RCC 7860 (cell line): Measurements from ENCODE around the gene LOXHD1.

Experiments used
- DNase-seq: peaks from one replicate; pipeline ENCODE4 v3.0.0-alpha.2; 2015; ENCODE audit warnings: low spot score
- FAIRE-seq: peaks from 2 replicates; lab custom pipeline; 2012; peaks lifted over from hg19 to GRCh38; lab: Jason Lieb, UNC

LOXHD1 gene

GRCh38 chr18:46577546-46577945, 79.5 kb downstream of the LOXHD1 start:
- no peak for DNase-seq
- FAIRE-seq: no peak

DNA sequence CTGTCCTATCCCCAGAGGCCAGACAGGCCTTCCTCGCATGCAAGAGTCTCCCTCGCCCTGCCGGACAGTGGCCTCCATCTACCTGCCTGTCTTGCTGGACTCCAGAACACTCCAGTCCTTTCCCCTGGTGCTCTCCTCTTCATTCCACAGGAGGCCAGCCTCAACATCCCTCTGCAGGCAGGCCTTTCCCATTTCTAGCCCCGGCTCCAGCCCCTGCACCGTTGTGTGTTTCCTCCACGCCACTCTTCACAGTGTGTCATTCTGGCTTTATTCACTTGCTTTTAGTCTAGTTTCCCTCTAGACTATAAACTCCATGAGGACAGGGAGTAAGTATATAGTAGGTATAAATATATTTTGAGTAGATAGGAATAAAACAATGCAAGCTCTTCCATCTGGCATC, 81.2 kb downstream of the LOXHD1 start:
- DNase-seq: no peak
- no peak for FAIRE-seq

DNA sequence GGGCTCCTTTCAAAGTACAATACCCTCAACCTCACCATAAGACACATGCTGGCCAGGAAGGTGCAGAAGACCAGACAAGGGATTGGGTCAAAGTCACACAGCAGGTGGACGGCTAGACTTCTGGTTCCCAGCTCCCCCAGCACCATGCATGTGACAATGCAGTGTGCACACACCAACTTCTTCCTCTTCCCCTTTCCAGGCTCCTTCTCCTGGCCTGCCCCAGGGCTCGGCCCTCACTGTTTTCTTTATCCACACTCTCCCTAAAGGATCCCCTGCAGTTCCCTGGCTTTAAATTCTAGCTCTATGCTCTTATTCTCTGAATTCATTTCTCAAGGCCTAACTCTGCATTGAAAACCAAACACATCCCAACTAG, 82.3 kb downstream of the LOXHD1 start:
- no peak for DNase-seq
- FAIRE-seq: no peak

GRCh38 chr18:46574000-46574742, 82.8 kb downstream of the LOXHD1 start:
- no peak for DNase-seq
- FAIRE-seq: no peak

GRCh38 chr18:46573156-46573555, 83.9 kb downstream of the LOXHD1 start:
- DNase-seq: no peak
- FAIRE-seq: no peak

DNA sequence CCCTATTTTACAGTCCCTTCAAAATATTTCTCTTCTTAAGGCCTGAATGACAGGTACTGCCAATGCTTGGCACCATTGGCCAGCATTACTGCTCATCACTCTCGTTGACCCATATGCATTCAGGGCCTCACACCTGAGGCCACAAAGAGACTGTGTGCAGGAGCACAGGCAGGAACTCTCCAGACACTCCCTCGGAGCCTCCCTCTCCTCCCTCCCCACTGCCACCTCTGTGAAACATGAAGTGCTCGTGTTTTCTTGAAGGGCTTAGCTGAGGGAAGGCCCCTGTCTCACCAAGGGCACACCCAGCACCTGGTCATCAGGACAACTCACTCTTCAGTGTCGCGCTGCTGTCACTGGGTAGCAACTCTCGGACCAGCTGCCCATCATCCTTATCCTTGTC, 85.3 kb downstream of the LOXHD1 start:
- no peak for DNase-seq
- FAIRE-seq: no peak

- no peak for FAIRE-seq
Measured at GRCh38 chr18:46570666-46571065, 86.4 kb downstream of the LOXHD1 start.

GRCh38 chr18:46570134-46570533, 86.9 kb downstream of the LOXHD1 start:
- FAIRE-seq: no peak
- DNase-seq: no peak

More at GRCh38 chr18:46570666-46571065, 86.4 kb downstream of the LOXHD1 start:
- no peak for DNase-seq

GRCh38 chr18:46569211-46569610, 87.8 kb downstream of the LOXHD1 start:
- DNase-seq: no peak
- FAIRE-seq: no peak

DNA sequence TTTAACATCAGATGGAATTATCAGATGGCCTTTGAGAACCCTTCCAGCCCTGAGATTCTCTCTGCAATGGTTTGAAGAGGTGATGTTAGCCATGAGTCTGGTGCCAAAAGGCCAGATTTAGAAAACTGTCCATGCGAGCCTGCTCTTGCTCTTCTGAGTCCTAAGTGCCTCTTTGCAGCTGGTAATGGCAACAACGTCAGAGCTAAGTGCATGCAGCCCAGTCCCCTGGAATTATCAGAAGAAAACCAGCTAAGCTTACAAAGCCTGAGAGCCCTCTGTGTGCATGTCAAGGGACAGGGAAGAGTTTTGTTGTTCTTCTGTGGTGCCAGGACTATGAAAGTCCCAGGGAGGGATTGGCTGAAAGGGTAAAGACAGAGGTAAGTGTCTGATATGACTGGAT, 89.8 kb downstream of the LOXHD1 start:
- DNase-seq (no peak), FAIRE-seq (no peak)

DNA sequence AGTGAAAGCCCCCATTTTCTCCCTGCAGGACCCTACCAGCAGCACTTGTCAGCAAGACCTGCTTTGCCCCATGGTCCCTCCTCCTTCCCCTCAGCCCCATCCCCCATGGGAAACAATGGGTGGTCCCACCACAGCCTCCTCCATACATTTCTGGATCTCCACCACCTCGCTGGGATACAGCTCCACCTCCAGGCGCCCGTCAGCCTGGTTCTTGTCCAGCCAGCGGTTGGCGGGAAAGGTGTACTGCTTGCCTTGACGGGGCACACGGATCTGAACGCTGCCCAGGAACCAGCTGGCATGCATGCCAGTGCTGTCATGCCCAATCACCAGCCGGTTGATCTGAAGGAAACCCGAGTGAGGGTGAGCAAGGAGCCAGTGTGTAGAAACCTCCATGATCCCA, 90.9 kb downstream of the LOXHD1 start:
- DNase-seq (no peak), FAIRE-seq (no peak)

DNA sequence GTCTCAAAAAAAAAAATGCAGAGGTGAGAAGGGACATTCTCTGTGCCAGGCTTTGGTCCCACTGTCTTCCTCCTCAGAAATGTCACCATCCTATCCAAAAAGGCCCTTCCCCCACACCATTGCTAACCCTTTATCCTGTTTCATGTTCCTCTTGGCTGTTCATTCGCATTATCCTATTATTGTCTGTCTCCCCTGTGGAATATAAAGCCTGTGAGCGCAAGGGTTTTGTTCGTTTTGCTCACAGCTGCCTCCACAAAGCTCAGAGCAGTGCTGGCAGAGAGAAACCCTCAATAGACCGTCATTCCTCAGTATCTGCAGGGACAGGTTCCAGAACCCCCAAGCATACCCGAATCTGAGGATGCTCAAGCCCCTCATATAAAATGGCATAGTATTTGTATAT, 91.8 kb downstream of the LOXHD1 start:
- DNase-seq: no peak
- FAIRE-seq: no peak

DNA sequence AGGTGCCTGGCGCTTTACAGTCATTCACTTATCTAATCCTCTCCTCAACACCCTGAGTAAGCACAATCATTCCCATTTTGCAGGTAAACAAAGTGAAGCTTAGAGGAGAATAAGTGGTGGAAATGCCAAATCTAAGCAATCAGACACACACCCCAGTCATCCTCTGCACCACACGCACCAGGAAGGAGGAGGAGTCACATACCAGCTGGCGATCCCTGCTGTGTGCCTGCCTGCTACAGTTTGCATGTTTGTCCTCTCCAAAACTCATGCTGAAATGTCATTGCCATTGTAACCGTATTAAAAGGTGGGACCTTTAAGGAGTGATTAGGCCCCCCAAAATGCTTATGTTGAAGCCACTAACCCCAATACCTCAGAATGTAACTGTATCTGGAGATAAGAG, 93.7 kb downstream of the LOXHD1 start:
- DNase-seq (no peak), FAIRE-seq (no peak)

DNA sequence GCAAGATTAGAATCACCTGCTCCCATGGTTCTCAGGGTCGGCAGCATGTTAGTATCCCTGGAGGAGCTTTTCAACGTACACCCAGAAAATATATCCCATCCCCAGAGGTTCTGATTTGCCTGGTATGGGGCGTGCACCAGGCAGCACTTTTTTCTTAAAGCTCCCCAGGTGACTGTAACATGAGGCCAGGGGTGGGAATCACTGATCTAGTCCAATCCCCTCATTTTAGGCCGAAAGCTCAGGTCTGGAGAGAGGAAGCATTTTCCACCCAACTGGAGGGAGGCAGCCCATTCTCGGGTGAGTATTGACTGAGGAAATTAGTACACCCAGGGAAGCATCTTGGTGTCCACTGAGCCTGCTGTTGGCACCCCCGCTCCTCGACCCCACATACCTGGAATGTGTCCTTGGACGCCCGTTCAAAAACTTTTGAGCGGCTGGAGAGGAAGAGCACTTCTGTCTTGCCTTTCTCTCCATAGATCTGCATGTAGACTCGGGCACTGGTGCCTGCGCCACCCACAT, 94.3 kb downstream of the LOXHD1 start:
- no peak for FAIRE-seq
- no peak for DNase-seq

GRCh38 chr18:46560671-46561045, 96.4 kb downstream of the LOXHD1 start:
- DNase-seq (no peak), FAIRE-seq (no peak)

DNA sequence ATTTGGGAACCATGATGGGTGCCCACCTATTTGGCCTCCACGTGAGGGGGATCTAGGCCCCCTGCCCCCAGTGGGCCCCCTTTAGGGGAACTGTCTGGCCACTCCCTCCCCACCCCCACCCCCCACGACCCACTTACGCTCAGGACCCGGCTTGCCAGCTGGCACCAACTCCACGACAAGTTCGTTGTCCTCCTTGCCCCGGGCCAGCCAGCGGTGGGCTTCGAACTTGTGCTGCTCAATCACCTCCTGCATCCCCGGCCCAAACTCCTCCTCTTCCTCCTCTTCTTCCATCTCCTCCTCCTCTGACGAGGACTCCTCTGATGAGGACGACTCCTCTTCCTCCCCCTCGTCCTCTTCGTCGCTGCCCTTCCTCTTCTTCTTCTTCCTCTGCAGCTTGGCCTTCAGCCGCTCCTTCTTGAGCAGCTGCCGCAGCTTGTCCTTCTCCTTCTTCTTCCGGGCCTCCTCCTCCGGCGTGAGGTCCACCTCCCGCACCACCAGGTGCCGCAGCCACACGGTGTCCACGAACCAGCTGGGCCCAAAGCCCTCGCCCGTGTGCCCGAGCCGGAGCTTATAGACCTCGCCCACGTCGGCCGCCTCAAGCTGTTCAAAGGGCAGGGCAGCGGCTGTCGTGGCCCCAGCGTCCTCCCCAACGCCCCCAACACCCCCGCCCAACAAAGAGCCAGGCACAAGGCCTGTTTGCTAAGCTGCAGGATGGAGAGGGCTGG, 96.9 kb downstream of the LOXHD1 start:
- DNase-seq: no peak
- no peak for FAIRE-seq

GRCh38 chr18:46559296-46559695, 97.7 kb downstream of the LOXHD1 start:
- no peak for DNase-seq
- no peak for FAIRE-seq

GRCh38 chr18:46556590-46557206, 100.3 kb downstream of the LOXHD1 start:
- DNase-seq (no peak), FAIRE-seq (no peak)

GRCh38 chr18:46555724-46556123, 101.3 kb downstream of the LOXHD1 start:
- DNase-seq: no peak
- no peak for FAIRE-seq

DNA sequence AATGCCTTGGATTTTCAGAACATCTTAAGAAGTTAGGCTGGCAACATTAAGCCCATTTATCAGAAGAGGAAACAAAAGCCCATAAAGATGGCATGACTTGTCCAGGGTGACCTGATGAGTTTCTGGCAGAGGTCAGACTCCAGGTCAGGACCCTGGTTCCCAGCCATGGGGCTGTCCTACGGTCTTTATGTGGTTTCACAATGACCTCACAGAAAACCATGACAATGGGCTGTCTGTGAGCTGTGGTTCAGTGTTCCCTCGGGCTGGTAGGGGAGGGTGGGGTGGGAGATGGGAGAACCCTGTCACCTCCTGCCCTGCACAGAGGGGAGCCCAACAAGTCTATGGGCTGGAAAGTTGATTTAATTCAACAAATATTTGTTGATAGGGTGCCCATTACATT, 101.8 kb downstream of the LOXHD1 start:
- DNase-seq (no peak), FAIRE-seq (no peak)

DNA sequence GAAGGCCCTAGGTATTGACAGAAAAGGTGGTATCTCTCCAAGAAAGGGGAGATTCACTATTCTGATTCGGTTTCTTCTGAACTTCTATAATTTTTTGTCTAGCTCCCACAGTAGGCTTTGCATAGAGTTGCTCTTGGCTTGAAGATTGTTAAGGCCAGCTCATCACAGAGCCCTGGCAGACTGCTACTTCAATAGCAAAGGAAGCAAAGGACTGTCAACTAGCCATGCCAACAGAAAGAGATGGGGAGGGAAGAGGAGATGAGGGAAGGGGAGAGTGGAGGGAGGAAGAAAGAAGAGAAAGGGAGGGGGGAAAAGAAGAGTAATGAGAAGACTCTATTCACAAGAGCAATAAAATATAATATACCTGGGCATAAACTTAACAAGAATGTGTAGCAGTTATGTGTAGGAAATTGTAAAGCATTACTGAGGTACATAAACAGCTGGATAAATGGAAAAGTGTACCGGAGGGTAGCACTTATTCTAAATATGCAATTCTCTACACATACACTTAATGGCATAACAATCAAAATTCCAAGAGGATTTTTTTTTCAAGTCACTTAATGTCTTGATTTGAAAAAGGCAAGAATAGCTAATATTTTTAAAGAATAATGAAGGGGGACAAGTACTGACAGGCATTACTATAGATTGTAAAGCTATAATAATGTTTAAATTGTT, 102.5 kb downstream of the LOXHD1 start:
- FAIRE-seq: no peak
- DNase-seq: no peak
